ENCODE measurements around the gene SDHB. TPM values are rescaled to one million over a fixed set of nuclear protein-coding genes. Genes with fewer than 3 reads are reported as not detected.
A peak's percentile ranks its signal among the peaks of the same experiment; 100 is the strongest.

Gene SDHB
- 72.7 and 101 TPM in 2 replicates for total RNA-seq (ENCODE audit: low replicate concordance)
- long read RNA-seq, transcript SDHB-201 (8 exons, 1,153 nt): major isoform, 165 of 186 reads
- long read RNA-seq, partial matches to known transcripts: 12 of 186 reads
- long read RNA-seq, other reads (novel, unspliced or antisense): 9 of 186 reads

GRCh38 chr1:17053685-17054410 lies at the start of gene SDHB:
Gene SDHB, minus strand, starts transcription at chr1:17054032. Its CDS starts 13 bp downstream, at chr1:17054019.
- Mint-ChIP-seq H3K9me3 (no peaks in the 10 kb centered on the region), H3K36me3 (peaks cover 7% of the 10 kb centered on the region), H3K27ac (peak within 1 kb of the TSS; percentile 96), H3K4me3 (peak within 1 kb of the TSS; percentile 99), H3K4me1 (ENCODE audit: unreplicated experiment) (peaks cover 28% of the 10 kb centered on the region), H3K27me3 (no peaks in the 10 kb centered on the region)
- DNase-seq (ENCODE audit: extremely low spot score, unreplicated experiment): peak; percentile 99
- TF ChIP-seq, protein P1, sequence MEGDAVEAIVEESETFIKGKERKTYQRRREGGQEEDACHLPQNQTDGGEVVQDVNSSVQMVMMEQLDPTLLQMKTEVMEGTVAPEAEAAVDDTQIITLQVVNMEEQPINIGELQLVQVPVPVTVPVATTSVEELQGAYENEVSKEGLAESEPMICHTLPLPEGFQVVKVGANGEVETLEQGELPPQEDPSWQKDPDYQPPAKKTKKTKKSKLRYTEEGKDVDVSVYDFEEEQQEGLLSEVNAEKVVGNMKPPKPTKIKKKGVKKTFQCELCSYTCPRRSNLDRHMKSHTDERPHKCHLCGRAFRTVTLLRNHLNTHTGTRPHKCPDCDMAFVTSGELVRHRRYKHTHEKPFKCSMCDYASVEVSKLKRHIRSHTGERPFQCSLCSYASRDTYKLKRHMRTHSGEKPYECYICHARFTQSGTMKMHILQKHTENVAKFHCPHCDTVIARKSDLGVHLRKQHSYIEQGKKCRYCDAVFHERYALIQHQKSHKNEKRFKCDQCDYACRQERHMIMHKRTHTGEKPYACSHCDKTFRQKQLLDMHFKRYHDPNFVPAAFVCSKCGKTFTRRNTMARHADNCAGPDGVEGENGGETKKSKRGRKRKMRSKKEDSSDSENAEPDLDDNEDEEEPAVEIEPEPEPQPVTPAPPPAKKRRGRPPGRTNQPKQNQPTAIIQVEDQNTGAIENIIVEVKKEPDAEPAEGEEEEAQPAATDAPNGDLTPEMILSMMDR (conservative IDR thresholded peaks at IDR 0.05): no peak

- H3K27me3 Mint-ChIP-seq: no peaks in the 10 kb centered on the region
Measured at GRCh38 chr1:17102232-17102631, 48.4 kb upstream of the SDHB start.

GRCh38 chr1:17101261-17101660 lies 47.4 kb upstream of the SDHB start:
- no peaks in the 10 kb centered on the region for H3K36me3 Mint-ChIP-seq
- no peak overlapping the region for H3K4me3 Mint-ChIP-seq
- H3K27me3 Mint-ChIP-seq: no peaks in the 10 kb centered on the region
- H3K4me1 Mint-ChIP-seq (ENCODE audit: unreplicated experiment): peaks cover 16% of the 10 kb centered on the region
- DNase-seq (ENCODE audit: extremely low spot score, unreplicated experiment): no peak
- H3K27ac Mint-ChIP-seq: no peak overlapping the region
- H3K9me3 Mint-ChIP-seq: no peaks in the 10 kb centered on the region
- TF ChIP-seq, protein P1 (conservative IDR thresholded peaks at IDR 0.05): no peak

More at GRCh38 chr1:17102232-17102631, 48.4 kb upstream of the SDHB start:
- peaks cover 16% of the 10 kb centered on the region for H3K4me1 Mint-ChIP-seq (ENCODE audit: unreplicated experiment)
- no peak for DNase-seq (ENCODE audit: extremely low spot score, unreplicated experiment)
- no peaks in the 10 kb centered on the region for H3K36me3 Mint-ChIP-seq
- no peak overlapping the region for H3K27ac Mint-ChIP-seq
- H3K4me3 Mint-ChIP-seq: no peak overlapping the region
- no peaks in the 10 kb centered on the region for H3K9me3 Mint-ChIP-seq
- TF ChIP-seq, protein P1 (conservative IDR thresholded peaks at IDR 0.05): no peak

DNA sequence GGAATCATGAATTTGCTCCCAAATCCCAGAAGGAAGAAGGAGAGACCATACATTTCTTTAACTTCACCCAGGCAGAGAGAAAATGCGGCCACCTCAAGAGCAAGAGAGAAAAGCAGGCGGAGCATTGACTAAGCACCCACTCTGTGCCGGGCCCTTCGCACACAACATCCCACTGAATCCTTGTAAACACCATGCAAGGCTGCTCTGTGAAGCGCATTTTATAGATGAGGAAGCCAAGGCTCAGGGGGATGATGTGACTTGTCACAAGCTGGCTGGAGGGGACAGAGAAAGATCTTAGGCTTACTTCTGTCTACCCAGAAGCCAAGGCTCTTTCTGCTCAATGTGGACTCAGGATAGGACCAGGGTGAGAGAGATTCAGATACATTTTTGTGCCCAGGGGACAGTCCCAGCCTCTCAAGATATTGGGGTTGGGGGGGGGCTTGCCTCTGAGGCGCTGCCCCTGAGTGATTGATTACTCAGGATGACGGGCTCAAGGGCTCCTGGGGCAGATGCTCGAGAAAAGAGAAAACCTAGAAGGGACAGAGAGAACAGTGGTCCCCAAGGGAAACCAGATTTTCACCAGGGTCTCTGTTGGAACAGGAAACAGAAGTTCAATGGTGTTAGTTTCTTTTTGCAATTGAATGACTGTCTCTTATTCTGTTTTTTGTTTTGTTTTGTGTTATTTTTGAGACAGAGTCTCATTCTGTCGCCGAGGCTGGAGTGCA lies 45.9 kb upstream of the SDHB start:
- Mint-ChIP-seq H3K9me3 (no peaks in the 10 kb centered on the region), H3K36me3 (no peaks in the 10 kb centered on the region), H3K27ac (no peak overlapping the region), H3K4me1 (ENCODE audit: unreplicated experiment) (peaks cover 30% of the 10 kb centered on the region), H3K4me3 (no peak overlapping the region), H3K27me3 (no peaks in the 10 kb centered on the region)
- no peak for DNase-seq (ENCODE audit: extremely low spot score, unreplicated experiment)
- TF ChIP-seq, protein P1 (conservative IDR thresholded peaks at IDR 0.05): no peak

GRCh38 chr1:17098446-17099317 lies 44.9 kb upstream of the SDHB start:
- Mint-ChIP-seq H3K9me3 (no peaks in the 10 kb centered on the region), H3K36me3 (no peaks in the 10 kb centered on the region), H3K27me3 (no peaks in the 10 kb centered on the region), H3K4me3 (peak overlapping the region; percentile 26), H3K27ac (peak overlapping the region; percentile 54), H3K4me1 (ENCODE audit: unreplicated experiment) (peaks cover 34% of the 10 kb centered on the region)
- TF ChIP-seq, protein P1 (conservative IDR thresholded peaks at IDR 0.05): no peak
- DNase-seq (ENCODE audit: extremely low spot score, unreplicated experiment): no peak
